GM10266 (cell line): ENCODE results near the gene PI4KB.
A peak's percentile ranks its signal among the peaks of the same experiment; 100 is the strongest.

Source experiments
- DNase-seq: peaks from one replicate; pipeline ENCODE4 v3.0.0; 2012; ENCODE audit errors: extremely low spot score
- CTCF ChIP-seq: IDR thresholded peaks from 2 replicates; pipeline ENCODE4 v1.5.1; 2012; ENCODE audit warnings: mild to moderate bottlenecking, low read depth; ENCODE audit not compliant: control insufficient read depth, insufficient read depth; ENCODE audit errors: missing control alignments

Gene PI4KB

GRCh38 chr1:151327223-151327902, at the start of gene PI4KB:
PI4KB (minus strand) TSS chr1:151327416; CDS start chr1:151316481, 10,935 bp downstream.
- peak; percentile 96 for DNase-seq
- TF ChIP-seq CTCF: no peak

- no peak for DNase-seq
- TF ChIP-seq CTCF: no peak
Measured at GRCh38 chr1:151373196-151373595, 46.0 kb upstream of the PI4KB start.

- no peak for TF ChIP-seq CTCF
Measured at GRCh38 chr1:151372058-151372934, 45.1 kb upstream of the PI4KB start, which contains the start of gene SELENBP1. SELENBP1 (minus strand) TSS chr1:151372705; CDS start chr1:151372641, 64 bp downstream.

GRCh38 chr1:151371370-151372057, 44.3 kb upstream of the PI4KB start:
- no peak for DNase-seq
- TF ChIP-seq CTCF: no peak

More at GRCh38 chr1:151372058-151372934, 45.1 kb upstream of the PI4KB start, which contains the start of gene SELENBP1:
- DNase-seq: no peak

GRCh38 chr1:151370211-151370911, 43.1 kb upstream of the PI4KB start:
- TF ChIP-seq CTCF: no peak
- DNase-seq: no peak

- DNase-seq: no peak
- no peak for TF ChIP-seq CTCF
Measured at GRCh38 chr1:151369621-151370048, 42.4 kb upstream of the PI4KB start.
